Astrocyte of the cerebellum (primary cell): ENCODE results near the gene PHF21A.

Source experiments
- DNase-seq: peaks from one replicate; pipeline ENCODE4 v3.0.0-alpha.2; 2011; ENCODE audit warnings: low read depth
- H3K4me3 ChIP-seq: 2 replicates; pipeline ENCODE4 v1.5.1; 2011; ENCODE audit warnings: mild to moderate bottlenecking, low read depth, low read length, moderate library complexity
- CTCF ChIP-seq: IDR thresholded peaks from 2 replicates; pipeline ENCODE4 v1.5.1; 2012; ENCODE audit warnings: low read length, low read depth, moderate library complexity, mild to moderate bottlenecking; ENCODE audit errors: missing control alignments
- in situ Hi-C: cut with HindIII; loops from 2 replicates; pipeline ENCODE4 v1.10.0; 2017; ENCODE audit warnings: low sequenced_read_pairs

Gene PHF21A

DNA sequence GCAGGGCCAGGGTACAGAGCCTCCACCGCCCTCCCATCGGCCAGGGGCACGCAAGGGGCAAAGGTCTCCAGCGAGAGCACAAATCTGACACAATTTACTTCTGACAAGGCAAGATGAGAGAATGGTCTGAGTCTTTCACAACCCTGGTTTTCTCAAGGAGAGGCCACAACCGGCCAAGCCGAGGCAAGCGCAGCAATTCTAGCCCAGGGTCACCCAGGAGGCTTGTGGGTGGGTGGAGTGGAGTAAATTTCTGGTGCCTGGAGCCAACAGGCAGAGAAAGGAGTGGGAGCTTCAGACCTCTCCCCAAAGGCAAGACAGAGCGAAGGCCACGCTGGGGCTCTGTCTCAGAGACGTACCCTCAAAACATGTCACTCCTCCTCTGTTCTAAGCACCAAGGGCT lies 189.5 kb downstream of the PHF21A start:
- no peak for DNase-seq

GRCh38 chr11:45930951-45931570 lies 190.2 kb downstream of the PHF21A start:
- TF ChIP-seq CTCF = no peak
- no peak for DNase-seq
- no peak overlapping the region for H3K4me3 ChIP-seq
- in situ Hi-C loops = no loop called here

More for the DNA sequence above, 189.5 kb downstream of the PHF21A start:
- no peak overlapping the region for H3K4me3 ChIP-seq
- TF ChIP-seq CTCF = no peak
- in situ Hi-C loops = no loop called here

GRCh38 chr11:45930031-45930794 lies 191.0 kb downstream of the PHF21A start:
- TF ChIP-seq CTCF = no peak
- H3K4me3 ChIP-seq = no peak overlapping the region
- in situ Hi-C loops = no loop called here
- no peak for DNase-seq

DNA sequence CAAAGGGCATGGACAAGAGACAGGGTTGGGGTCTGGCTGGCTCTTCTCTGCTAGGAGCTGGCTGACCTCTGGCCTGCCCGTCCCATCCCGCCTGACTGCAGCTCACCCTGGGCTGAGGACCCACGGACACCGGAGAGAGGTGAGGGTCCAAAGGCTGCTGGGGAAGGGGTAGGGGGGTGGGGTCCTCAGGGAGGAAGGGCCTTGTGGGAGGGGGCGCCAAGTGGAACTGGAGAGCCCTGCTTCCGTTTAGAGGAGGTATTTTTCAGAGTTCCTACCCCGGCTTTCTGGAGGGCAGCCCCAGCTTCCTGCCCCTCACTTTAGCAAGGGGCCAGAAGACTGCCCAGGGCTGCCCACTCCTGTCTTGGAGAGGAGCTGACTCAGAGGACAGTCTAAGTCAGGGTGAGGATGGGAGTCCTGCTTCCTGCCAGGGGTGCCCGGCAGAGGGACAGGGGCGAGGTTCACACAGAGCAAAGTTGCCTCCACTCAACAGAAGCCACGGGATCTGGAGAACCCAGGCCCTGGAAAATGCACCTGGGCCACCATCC lies 191.7 kb downstream of the PHF21A start:
- no peak for DNase-seq
- in situ Hi-C loops = no loop called here
- no peak for TF ChIP-seq CTCF
- H3K4me3 ChIP-seq = no peak overlapping the region

DNA sequence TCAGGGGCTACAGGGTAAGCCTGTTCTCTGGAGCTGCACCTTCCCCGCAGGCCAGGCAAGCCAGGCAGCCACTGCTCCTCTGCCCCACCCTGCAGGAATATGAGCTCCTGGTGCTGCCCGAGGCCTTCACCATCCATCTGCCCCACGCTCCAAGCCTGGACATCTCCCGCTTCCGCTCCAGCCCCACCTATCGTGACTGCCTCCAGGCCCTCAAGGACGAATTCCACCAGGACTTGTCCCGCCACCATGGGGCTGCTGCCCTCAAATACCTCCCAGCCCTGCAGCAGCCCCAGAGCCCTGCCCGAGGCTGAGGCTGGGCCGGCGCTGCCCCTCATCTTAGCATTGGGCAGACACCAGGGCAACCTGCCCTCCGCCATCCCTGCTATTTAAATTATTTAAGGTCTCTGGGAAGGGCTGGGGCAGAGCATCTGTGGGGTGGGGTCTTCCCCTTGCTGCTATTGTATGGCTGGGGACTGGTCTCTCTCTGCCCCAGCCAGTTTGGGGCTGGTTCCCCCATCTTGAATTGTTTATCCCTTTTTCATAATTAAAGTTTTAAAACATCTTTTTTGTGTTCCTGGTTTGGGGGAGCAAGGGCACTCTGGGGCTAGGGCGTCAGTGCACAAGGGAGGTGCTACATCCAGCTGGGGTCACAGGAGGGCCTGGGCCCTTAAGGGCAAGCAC lies 192.6 kb downstream of the PHF21A start:
- no peak overlapping the region for H3K4me3 ChIP-seq
- TF ChIP-seq CTCF = no peak
- no peak for DNase-seq
- in situ Hi-C loops = no loop called here

DNA sequence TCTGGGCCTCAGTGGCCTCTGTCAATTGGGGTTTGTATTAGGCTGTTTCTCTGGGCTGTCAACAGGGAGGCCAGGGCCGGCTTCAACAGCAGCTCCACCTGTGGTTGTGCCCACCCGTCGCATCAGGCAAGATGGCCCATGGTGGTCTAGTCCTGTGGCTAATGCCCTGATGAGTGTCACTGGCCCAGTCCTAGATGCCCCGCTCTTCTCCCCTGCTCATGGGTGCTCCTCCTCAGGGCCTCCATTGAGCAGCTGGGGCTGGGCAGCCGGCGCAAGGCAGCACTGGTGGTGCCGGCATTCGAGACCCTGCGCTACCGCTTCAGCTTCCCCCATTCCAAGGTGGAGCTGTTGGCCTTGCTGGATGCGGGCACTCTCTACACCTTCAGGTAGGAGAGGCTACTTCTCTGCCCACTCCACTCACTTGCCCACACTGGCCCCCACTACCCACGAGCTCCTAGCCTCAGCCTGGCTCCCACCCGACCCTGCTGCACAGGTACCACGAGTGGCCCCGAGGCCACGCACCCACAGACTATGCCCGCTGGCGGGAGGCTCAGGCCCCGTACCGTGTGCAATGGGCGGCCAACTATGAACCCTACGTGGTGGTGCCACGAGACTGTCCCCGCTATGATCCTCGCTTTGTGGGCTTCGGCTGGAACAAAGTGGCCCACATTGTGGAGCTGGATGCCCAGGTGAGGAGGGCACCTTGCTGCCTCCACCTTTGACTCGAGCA lies 193.4 kb downstream of the PHF21A start:
- in situ Hi-C loops = no loop called here
- no peak for DNase-seq
- H3K4me3 ChIP-seq = no peak overlapping the region
- no peak for TF ChIP-seq CTCF
